GM12891 (cell line): ENCODE data around the gene PSEN2.

Experiments
- PAX5 ChIP-seq: IDR thresholded peaks from 2 replicates; pipeline ENCODE4 v1.6.1; 2011; ENCODE audit warnings: low read length, moderate library complexity, mild to moderate bottlenecking; ENCODE audit not compliant: insufficient read depth, severe bottlenecking
- POLR2A ChIP-seq: IDR thresholded peaks from 2 replicates; pipeline ENCODE4 v1.6.1; 2011; ENCODE audit warnings: low read depth, low read length, control low read depth
- POLR2AphosphoS5 ChIP-seq: IDR thresholded peaks from 2 replicates; pipeline ENCODE4 v1.6.1; 2011; ENCODE audit warnings: low read depth, low read length, control low read depth
- POU2F2 ChIP-seq: IDR thresholded peaks from 2 replicates; pipeline ENCODE4 v1.6.1; 2011; ENCODE audit warnings: low read depth, mild to moderate bottlenecking, control low read depth, low read length, moderate library complexity
- SPI1 ChIP-seq: IDR thresholded peaks from 2 replicates; pipeline ENCODE4 v1.6.1; 2011; ENCODE audit warnings: low read depth, low read length, control low read depth
- TAF1 ChIP-seq: IDR thresholded peaks from 2 replicates; pipeline ENCODE4 v1.6.1; 2011; ENCODE audit warnings: low read depth, low read length, control low read depth

DNA sequence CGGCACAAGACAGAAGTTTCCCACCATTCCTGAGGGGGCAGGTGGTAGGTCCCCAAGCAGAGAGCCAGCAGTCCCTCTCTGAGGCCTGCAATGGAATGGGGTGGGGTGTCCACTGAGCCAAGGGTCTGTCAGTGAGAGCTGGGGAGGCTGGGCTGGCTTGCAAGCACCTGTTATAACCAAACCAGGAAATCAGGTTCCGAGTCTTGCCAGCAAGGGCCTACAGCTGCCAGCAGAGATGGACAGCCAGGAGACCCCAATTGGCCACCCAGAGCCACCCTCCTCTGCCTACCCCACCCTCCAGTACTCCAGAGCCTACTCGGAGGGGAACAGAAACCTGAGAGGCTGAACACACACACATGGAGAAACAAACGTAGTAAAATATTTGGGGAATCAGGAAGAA is 32.2 kb downstream of the PSEN2 start:
- TF ChIP-seq SPI1: 0 out of 2 replicates have a peak, but pooled peaks have one; percentile 6
- TF ChIP-seq POLR2AphosphoS5: no peak
- TF ChIP-seq POLR2A: no peak
- TF ChIP-seq TAF1: no peak
- no peak for TF ChIP-seq PAX5
- TF ChIP-seq POU2F2: no peak
